ENCODE measurements around the gene SDK1. TPM values are rescaled to one million over a fixed set of nuclear protein-coding genes. Genes with fewer than 3 reads are reported as not detected.

SDK1 gene
- total and polyA plus RNA-seq, 2 experiments from 2014 or later, result 2.1 to 10.0 TPM

- peaks cover 11% of the 10 kb centered on the region for H3K4me1 ChIP-seq (ENCODE audit: insufficient read depth)
- no peaks in the 10 kb centered on the region for H3K36me3 Mint-ChIP-seq (ENCODE audit: low read depth)
- no peaks in the 10 kb centered on the region for H3K9me3 Mint-ChIP-seq
- no peaks in the 10 kb centered on the region for H3K27me3 ChIP-seq (ENCODE audit: insufficient read depth)
- no peak overlapping the region for H3K4me3 Mint-ChIP-seq
- no peak for TF ChIP-seq ETS1 (IDR thresholded peaks at IDR 0.05)
- TF ChIP-seq JUNB (IDR thresholded peaks at IDR 0.05; ENCODE audit: unreplicated experiment), result no peak
- TF ChIP-seq CREB1 (CRISPR knock-in tag; IDR thresholded peaks at IDR 0.05; ENCODE audit: low read depth), result no peak
- no peak for TF ChIP-seq EZH2 (IDR thresholded peaks at IDR 0.05; ENCODE audit: low read depth, unreplicated experiment)
- no peak for TF ChIP-seq ZNF331 (CRISPR knock-in tag; IDR thresholded peaks at IDR 0.05; ENCODE audit: low read depth)
- TF ChIP-seq POLR2AphosphoS5 (IDR thresholded peaks at IDR 0.05; ENCODE audit: low read depth), result no peak
- no peak for TF ChIP-seq STAT1 (IDR thresholded peaks at IDR 0.05; ENCODE audit: unreplicated experiment)
- TF ChIP-seq NANOG (IDR thresholded peaks at IDR 0.05; ENCODE audit: borderline replicate concordance), result no peak
- no peak for TF ChIP-seq REST (IDR thresholded peaks at IDR 0.05; ENCODE audit: unreplicated experiment)
- no peak for TF ChIP-seq EZH2phosphoT487 (IDR thresholded peaks at IDR 0.05; ENCODE audit: unreplicated experiment)
- TF ChIP-seq ZNF114 (CRISPR knock-in tag; IDR thresholded peaks at IDR 0.05), result no peak
- no peak for TF ChIP-seq ZNF462 (CRISPR knock-in tag; IDR thresholded peaks at IDR 0.05)
- TF ChIP-seq, protein P1, sequence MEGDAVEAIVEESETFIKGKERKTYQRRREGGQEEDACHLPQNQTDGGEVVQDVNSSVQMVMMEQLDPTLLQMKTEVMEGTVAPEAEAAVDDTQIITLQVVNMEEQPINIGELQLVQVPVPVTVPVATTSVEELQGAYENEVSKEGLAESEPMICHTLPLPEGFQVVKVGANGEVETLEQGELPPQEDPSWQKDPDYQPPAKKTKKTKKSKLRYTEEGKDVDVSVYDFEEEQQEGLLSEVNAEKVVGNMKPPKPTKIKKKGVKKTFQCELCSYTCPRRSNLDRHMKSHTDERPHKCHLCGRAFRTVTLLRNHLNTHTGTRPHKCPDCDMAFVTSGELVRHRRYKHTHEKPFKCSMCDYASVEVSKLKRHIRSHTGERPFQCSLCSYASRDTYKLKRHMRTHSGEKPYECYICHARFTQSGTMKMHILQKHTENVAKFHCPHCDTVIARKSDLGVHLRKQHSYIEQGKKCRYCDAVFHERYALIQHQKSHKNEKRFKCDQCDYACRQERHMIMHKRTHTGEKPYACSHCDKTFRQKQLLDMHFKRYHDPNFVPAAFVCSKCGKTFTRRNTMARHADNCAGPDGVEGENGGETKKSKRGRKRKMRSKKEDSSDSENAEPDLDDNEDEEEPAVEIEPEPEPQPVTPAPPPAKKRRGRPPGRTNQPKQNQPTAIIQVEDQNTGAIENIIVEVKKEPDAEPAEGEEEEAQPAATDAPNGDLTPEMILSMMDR (conservative IDR thresholded peaks at IDR 0.05; ENCODE audit: low read depth in 2 of 2), result no peak
- H3K36me3 ChIP-seq (ENCODE audit: insufficient read depth), result no peaks in the 10 kb centered on the region
- ATAC-seq, result no peak
- no peaks in the 10 kb centered on the region for H4K20me1 ChIP-seq (replicated peaks; ENCODE audit: insufficient read depth)
- H3K27ac ChIP-seq (ENCODE audit: low read depth), result no peak overlapping the region
- H2AFZ ChIP-seq, result no peak overlapping the region
- no peaks in the 10 kb centered on the region for H3F3A ChIP-seq (replicated peaks; ENCODE audit: low read depth)
- H3K4me3 ChIP-seq, result no peak overlapping the region
- no peaks in the 10 kb centered on the region for H3K27me3 Mint-ChIP-seq (ENCODE audit: insufficient read depth, low read depth, poor library complexity)
- H3K4me2 ChIP-seq, result no peak overlapping the region
- no peak for DNase-seq (ENCODE audit: low spot score)
- no peaks in the 10 kb centered on the region for H3K79me2 ChIP-seq (replicated peaks; ENCODE audit: insufficient read depth)
- H3K9me2 ChIP-seq (ENCODE audit: insufficient read depth), result no peaks in the 10 kb centered on the region
- H3K27ac Mint-ChIP-seq, result no peak overlapping the region
- H3K4me1 Mint-ChIP-seq, result peaks cover 12% of the 10 kb centered on the region
These were observed 267.5 kb downstream of the SDK1 start for GRCh38 chr7:3568516-3568915.

Measured in GM23338 (cell line).